Tibial nerve (tissue), 3 donors: ENCODE data around the gene STYX.

Experiments used
- POLR2A ChIP-seq, 2 donors: fragments of 450-650 bp; IDR thresholded peaks; one replicate each; pipeline ENCODE4 v1.6.1; 2017; ENCODE audit warnings: antibody characterized with exemption in 2 of 2, mild to moderate bottlenecking in 2 of 2, moderate library complexity in 2 of 2
- TF ChIP-seq, protein P1 (sequence below), 5 experiments: fragments of 200-600 bp in 3 of 5; fragments of 450-650 bp in 2 of 5; sonication (generic) in 3 of 5; IDR thresholded peaks; one replicate each; pipeline ENCODE4 v1.5.1; 2016 to 2019; ENCODE audit warnings: antibody characterized with exemption in 5 of 5, mild to moderate bottlenecking in 3 of 5, moderate library complexity in 2 of 5

DNA sequence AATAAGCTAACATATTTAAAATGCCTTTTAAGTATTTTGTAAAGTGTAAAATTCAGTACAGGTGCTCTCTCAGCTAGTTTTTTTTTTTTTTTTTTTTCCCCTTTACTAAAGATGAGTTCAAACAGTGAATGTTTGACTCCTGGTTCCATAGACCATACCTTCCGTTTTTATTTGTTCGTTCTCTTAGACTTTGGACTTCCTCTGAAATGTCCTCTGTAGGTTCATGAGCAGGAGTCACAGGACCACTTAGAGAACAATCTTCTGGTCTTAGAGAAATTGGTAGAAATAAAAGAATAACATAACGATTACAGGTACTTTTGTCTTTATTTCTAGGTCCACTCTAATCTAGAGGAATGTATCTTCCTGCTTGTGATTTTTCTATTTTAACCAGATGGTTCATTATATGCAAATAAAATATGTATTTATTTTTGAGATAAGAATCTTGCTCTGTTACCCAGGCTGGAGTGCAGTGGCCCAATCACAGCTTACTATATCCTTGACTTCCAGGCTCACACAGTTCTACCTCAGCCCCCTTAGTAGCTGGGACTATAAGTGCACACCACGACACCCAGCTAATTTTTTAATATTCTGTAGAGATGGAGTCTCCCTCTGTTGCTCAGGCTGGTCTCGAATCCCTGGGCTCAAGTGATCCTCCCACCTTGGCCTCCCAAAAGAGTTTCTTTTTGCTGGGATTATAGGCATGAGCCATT, 25.8 kb downstream of the STYX start:
- TF ChIP-seq, protein P1, sequence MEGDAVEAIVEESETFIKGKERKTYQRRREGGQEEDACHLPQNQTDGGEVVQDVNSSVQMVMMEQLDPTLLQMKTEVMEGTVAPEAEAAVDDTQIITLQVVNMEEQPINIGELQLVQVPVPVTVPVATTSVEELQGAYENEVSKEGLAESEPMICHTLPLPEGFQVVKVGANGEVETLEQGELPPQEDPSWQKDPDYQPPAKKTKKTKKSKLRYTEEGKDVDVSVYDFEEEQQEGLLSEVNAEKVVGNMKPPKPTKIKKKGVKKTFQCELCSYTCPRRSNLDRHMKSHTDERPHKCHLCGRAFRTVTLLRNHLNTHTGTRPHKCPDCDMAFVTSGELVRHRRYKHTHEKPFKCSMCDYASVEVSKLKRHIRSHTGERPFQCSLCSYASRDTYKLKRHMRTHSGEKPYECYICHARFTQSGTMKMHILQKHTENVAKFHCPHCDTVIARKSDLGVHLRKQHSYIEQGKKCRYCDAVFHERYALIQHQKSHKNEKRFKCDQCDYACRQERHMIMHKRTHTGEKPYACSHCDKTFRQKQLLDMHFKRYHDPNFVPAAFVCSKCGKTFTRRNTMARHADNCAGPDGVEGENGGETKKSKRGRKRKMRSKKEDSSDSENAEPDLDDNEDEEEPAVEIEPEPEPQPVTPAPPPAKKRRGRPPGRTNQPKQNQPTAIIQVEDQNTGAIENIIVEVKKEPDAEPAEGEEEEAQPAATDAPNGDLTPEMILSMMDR (IDR thresholded peaks at IDR 0.05): no peak
- TF ChIP-seq POLR2A (IDR thresholded peaks at IDR 0.05): no peak
